ENCODE data around the gene LY6G5C.

Gene LY6G5C

GRCh38 chr6:31662124-31662723 lies 18.6 kb downstream of the LY6G5C start:
- DNase-seq (ENCODE audit: low spot score) = no peak

DNA sequence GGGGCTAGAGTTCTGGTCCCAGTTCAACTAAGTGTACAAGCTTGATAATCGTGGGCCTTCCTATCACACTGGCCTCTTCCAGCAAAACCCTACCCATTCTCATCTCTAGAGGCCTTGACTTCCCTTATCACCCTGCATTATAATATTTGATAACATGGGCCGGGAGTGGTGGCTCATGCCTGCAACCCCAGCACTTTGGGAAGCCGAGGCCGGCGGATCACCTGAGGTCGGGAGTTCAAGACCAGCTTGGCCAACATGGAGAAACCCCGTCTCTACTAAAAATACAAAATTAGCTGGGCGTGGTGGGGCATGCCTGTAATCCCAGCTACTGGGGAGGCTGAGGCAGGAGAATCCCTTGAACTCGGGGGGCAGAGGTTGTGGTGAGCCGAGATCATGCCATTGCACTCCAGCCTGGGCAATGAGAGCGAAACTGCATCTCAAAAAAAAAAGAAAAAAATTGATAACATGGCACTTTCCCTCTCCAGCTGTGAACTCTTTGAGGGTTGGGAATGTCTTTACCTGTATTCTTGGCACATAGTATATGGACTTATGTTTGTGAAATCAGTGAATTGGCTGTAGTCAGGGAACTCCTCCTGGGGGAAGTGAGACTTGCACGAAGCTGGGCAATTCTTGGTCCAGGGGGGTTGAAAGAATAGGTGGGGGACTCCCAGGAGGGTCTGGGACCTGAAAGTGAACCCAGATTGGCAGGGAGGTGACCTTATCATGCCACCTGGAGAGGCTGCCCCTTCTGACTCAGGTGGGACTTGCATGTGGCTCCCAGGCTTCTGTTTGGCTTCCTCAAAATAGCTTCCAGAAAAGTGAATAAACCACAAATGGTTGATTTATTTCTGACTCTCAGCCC lies 19.4 kb downstream of the LY6G5C start:
- DNase-seq (ENCODE audit: low spot score) = no peak

DNA sequence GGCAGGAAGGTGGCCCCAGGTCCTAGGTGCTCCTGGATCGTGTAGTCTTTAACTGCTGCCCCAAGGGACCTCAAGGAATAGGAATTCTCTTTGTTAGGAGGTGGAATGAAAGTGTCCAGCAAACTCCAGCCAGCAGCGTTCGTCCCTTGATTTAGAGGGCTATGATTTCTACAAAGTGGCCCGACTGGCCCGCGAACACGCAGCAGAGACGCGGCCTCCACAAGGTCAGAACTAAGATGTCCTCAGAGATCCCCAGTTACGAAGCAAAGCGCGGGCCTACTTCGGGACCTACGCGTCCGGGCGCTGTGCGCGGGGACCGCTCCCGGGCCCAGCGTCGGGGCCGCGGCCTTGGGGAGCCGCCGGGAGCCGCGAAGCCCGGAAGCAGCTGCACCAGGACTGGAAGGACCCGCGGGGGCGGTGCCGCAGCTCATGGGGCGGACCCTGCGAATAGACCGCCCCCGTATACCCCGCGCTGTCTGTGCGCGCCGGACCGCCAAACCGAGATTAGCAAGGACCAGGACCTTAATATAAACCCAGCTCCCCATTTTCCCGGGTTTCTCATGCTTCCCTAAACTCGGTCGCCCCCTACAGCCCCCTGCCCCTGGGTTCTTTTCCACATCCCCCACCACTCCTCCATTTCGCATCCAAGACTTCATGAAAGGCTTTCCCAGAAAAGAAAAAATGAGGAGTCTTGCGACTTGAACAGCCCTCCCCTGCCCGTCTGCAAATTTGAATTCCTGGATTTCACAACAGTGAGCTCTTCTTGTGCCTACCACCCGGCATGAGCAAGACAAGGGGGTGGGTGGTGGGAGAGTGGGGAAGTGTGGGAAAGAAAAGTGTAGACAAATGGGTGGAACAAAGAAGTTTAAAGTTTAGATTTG lies 20.2 kb downstream of the LY6G5C start, which contains the start of gene C6orf47:
Gene C6orf47, minus strand, starts transcription at position 398 of the 881 bp plus-strand sequence. CDS start 831 bp downstream, outside the sequence.
- DNase-seq (ENCODE audit: low spot score) = peak; percentile 85

GRCh38 chr6:31659649-31660380 lies 21.1 kb downstream of the LY6G5C start:
- peak; percentile 32 for DNase-seq (ENCODE audit: low spot score)

DNA sequence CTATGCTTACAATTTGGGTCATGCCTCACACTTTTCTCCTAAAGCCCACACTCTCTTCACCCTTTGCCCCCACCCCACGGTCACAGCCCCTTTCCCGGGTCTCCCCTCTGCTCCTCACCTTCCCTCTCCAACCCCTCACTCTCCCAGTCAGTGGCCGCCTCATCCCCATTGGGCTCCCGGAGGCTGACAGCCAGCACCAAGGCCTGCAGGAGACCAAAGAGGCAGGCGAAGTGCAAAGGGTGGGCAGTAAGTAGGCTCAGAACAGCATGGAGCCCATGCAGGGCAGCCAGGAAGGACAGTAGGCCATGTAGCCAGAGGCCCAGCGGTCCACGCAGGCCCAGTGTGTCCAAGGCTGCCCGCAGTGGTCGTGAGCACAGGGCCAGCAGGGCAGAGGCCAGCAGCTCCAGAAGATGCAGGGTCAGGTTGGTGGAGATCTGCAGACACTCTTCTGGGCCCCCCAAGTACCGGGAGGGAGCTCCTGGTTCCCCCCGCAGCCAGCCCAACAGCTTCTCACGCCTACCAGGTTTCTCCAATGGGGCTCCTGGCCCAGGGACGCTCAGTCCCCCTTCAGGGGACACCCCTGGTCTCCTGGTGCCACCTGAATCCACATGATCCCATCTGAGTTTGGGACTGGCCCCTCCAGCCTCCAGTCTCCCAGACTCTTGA lies 21.8 kb downstream of the LY6G5C start:
- no peak for DNase-seq (ENCODE audit: low spot score)

DNA sequence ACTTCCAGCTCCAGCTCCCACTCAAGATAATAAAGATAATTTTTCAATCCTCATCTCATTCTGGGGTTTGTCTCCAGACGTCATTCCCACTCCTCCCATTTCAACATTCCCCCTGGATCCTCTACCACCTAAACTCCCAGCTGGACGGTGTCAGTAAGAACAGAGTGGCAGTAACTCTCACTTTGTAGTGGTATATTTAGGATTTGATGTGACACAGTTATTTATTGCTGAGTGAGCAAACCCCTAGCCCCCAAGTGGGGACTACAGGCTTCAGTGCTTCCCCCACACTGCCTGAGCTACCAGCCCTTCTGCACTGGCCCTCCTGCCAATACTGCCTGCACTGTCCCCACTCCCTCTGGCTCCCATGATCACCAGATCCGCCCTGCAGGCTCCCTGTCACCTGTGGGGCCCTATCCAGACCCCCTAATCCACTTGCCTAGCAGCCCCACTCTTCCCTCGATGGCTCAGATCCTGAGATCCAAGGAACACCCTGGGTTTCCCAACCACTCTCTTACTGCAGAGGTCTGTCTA lies 22.6 kb downstream of the LY6G5C start:
- DNase-seq (ENCODE audit: low spot score) = no peak

DNA sequence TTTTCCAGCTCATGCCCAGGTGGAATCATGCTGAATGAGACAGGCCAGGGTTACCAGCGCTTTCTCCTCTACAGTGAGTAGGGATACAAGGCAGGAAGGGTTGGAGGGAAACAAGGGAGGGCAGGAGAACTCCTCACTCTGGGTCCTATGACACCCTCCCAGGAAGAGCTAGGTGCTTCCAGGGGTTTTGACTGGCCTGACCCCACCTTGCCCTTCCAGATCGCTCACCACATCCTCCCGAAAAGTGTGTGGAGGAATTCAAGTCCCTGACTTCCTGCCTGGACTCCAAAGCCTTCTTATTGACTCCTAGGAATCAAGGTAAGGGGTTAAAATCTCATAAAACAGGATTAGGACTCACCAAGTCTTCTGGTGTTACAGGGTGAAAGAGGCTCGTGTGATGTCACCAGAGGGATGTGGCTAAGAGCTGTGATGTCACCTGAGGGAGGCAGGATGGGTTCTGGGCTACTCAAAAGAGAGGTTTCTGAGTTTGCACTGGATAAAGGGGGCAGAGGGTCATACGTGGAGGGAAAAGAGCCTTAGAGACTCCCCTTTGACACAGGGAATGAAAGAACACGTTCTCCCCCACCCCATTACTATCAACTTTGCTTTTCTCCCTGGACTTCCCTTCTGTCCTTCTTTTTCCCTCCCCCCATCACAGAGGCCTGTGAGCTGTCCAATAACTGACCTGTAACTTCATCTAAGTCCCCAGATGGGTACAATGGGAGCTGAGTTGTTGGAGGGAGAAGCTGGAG lies 23.3 kb downstream of the LY6G5C start:
- DNase-seq (ENCODE audit: low spot score) = no peak

GRCh38 chr6:31655349-31656237 lies 25.3 kb downstream of the LY6G5C start, which contains the start of gene APOM:
TSS of gene APOM (plus strand) at chr6:31655894. CDS start at chr6:31655967, 73 bp downstream.
- no peak for DNase-seq (ENCODE audit: low spot score)

- no peak for DNase-seq (ENCODE audit: low spot score)
Observed at GRCh38 chr6:31654574-31655348, 26.1 kb downstream of the LY6G5C start.

DNA sequence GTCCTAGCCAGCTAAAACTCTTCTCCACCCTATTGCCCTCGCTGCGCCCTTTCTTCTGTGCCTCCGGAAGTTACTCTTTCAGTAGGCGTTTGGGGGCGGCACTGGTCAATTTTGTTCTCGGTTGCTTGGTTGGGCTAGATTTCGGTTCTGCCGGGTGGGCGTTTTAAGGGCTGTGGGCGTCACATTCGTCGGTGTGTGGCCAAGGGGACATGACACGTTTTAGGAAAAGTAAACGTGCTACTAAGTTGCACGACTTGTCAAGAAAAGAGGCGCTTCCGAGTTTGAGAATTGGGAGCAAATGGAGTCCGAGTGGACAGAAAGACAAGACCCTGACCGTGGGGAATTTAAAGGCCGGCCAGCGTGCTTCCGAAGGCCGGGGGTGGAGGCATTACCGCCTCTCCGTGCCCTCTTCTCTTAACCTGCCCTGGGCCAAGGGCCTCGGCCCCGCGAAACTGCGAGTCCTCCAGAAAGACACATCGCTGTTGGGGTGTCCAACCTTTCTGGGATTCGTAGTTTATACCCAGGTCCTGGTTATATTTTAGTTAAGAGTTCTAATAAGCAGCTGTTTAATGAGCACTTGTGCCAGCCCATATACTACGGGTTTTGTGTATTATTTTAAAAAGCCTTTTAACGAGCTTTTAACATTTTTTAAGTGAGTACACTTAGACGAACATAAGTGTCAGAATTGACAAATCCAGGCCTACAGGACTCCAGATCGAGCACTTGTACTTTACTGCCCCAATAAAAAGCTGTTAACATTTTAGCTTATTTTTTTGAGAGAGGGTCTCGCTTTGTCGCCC lies 27.7 kb downstream of the LY6G5C start:
- peak; percentile 90 for DNase-seq (ENCODE audit: low spot score)

- DNase-seq (ENCODE audit: low spot score) = peak; percentile 87
Observed at GRCh38 chr6:31651602-31652191, 29.2 kb downstream of the LY6G5C start.

GRCh38 chr6:31645325-31645724 lies 35.5 kb downstream of the LY6G5C start:
- DNase-seq (ENCODE audit: low spot score) = no peak

- no peak for DNase-seq (ENCODE audit: low spot score)
Observed at GRCh38 chr6:31643818-31644454, 36.9 kb downstream of the LY6G5C start.

- DNase-seq (ENCODE audit: low spot score) = no peak
Observed at GRCh38 chr6:31642798-31643570, 37.9 kb downstream of the LY6G5C start.

- DNase-seq (ENCODE audit: low spot score) = no peak
Observed at GRCh38 chr6:31641370-31641769, 39.5 kb downstream of the LY6G5C start.

- no peak for DNase-seq (ENCODE audit: low spot score)
Observed at GRCh38 chr6:31640612-31641011, 40.3 kb downstream of the LY6G5C start.

Measured in AG08395 (cell line).